CD4-positive, alpha-beta T cell treated with Interleukin-6 at 100 ng/mL for 8 hours (primary cell): Measurements from ENCODE around the gene STAB2.

Experiments
- DNase-seq: peaks from one replicate; pipeline ENCODE4 v3.0.0-alpha.2; 2020; ENCODE audit warnings: mixed read lengths, low spot score

The STAB2 gene

GRCh38 chr12:103580026-103580425 lies 7.0 kb upstream of the STAB2 start:
- DNase-seq = no peak

GRCh38 chr12:103583008-103583407 lies 4.1 kb upstream of the STAB2 start:
- DNase-seq = no peak

- no peak for DNase-seq
Observed at GRCh38 chr12:103586132-103586531, 941 bp upstream of the STAB2 start.

GRCh38 chr12:103588680-103589079 lies 1.6 kb downstream of the STAB2 start:
- no peak for DNase-seq

- DNase-seq = no peak
Observed at GRCh38 chr12:103589517-103589916, 2.4 kb downstream of the STAB2 start.

GRCh38 chr12:103590271-103590670 lies 3.2 kb downstream of the STAB2 start:
- DNase-seq = no peak

- no peak for DNase-seq
Observed at GRCh38 chr12:103596981-103597380, 9.9 kb downstream of the STAB2 start.

- no peak for DNase-seq
Observed at GRCh38 chr12:103599274-103599673, 12.2 kb downstream of the STAB2 start.

GRCh38 chr12:103600967-103601728 lies 14.1 kb downstream of the STAB2 start:
- no peak for DNase-seq

- DNase-seq = no peak
Observed at GRCh38 chr12:103620395-103620794, 33.3 kb downstream of the STAB2 start.

- DNase-seq = no peak
Observed at GRCh38 chr12:103623716-103624115, 36.6 kb downstream of the STAB2 start.

GRCh38 chr12:103626498-103626897 lies 39.4 kb downstream of the STAB2 start:
- DNase-seq = no peak

- no peak for DNase-seq
Observed at GRCh38 chr12:103627189-103627855, 40.2 kb downstream of the STAB2 start.

- DNase-seq = no peak
Observed at GRCh38 chr12:103632554-103633216, 45.6 kb downstream of the STAB2 start.

- DNase-seq = no peak
Observed at GRCh38 chr12:103634732-103635131, 47.7 kb downstream of the STAB2 start.

GRCh38 chr12:103635419-103635818 lies 48.3 kb downstream of the STAB2 start:
- no peak for DNase-seq

GRCh38 chr12:103637021-103637420 lies 49.9 kb downstream of the STAB2 start:
- no peak for DNase-seq

- DNase-seq = no peak
Observed at GRCh38 chr12:103637429-103637828, 50.4 kb downstream of the STAB2 start.

- no peak for DNase-seq
Observed at GRCh38 chr12:103639983-103640382, 52.9 kb downstream of the STAB2 start.

GRCh38 chr12:103640410-103640809 lies 53.3 kb downstream of the STAB2 start:
- DNase-seq = no peak

- DNase-seq = no peak
Observed at GRCh38 chr12:103640831-103641230, 53.8 kb downstream of the STAB2 start.

- DNase-seq = no peak
Observed at GRCh38 chr12:103642240-103642864, 55.3 kb downstream of the STAB2 start.

GRCh38 chr12:103645202-103645601 lies 58.1 kb downstream of the STAB2 start:
- DNase-seq = no peak
